ENCODE measurements around the gene ARHGAP44.

Gene ARHGAP44

GRCh38 chr17:12789481-12790248 lies at the start of gene ARHGAP44:
ARHGAP44 (plus strand) TSS chr17:12789498; CDS start chr17:12789839, 341 bp downstream.
- peak; percentile 74 for DNase-seq

GRCh38 chr17:12739500-12739899 lies 49.8 kb upstream of the ARHGAP44 start:
- no peak for DNase-seq

GRCh38 chr17:12743046-12743445 lies 46.3 kb upstream of the ARHGAP44 start:
- DNase-seq, result no peak

GRCh38 chr17:12744298-12744697 lies 45.0 kb upstream of the ARHGAP44 start:
- DNase-seq, result no peak

GRCh38 chr17:12744786-12745185 lies 44.5 kb upstream of the ARHGAP44 start:
- no peak for DNase-seq

- no peak for DNase-seq
Observed at GRCh38 chr17:12745486-12745885, 43.8 kb upstream of the ARHGAP44 start.

GRCh38 chr17:12756786-12757185 lies 32.5 kb upstream of the ARHGAP44 start:
- no peak for DNase-seq

- no peak for DNase-seq
Observed at GRCh38 chr17:12759090-12759489, 30.2 kb upstream of the ARHGAP44 start.

- no peak for DNase-seq
Observed at GRCh38 chr17:12765548-12765947, 23.8 kb upstream of the ARHGAP44 start.

GRCh38 chr17:12768255-12768654 lies 21.0 kb upstream of the ARHGAP44 start:
- no peak for DNase-seq

GRCh38 chr17:12769981-12770380 lies 19.3 kb upstream of the ARHGAP44 start:
- no peak for DNase-seq

GRCh38 chr17:12773153-12773552 lies 16.1 kb upstream of the ARHGAP44 start:
- DNase-seq, result no peak

- no peak for DNase-seq
Observed at GRCh38 chr17:12789075-12789480, 220 bp upstream of the ARHGAP44 start.

- DNase-seq, result no peak
Observed at GRCh38 chr17:12790249-12791106, 1.2 kb downstream of the ARHGAP44 start.

GRCh38 chr17:12794919-12795532 lies 5.7 kb downstream of the ARHGAP44 start:
- DNase-seq, result no peak

- DNase-seq, result no peak
Observed at GRCh38 chr17:12800855-12801365, 11.6 kb downstream of the ARHGAP44 start.

- DNase-seq, result no peak
Observed at GRCh38 chr17:12806630-12807029, 17.3 kb downstream of the ARHGAP44 start.

GRCh38 chr17:12808723-12809122 lies 19.4 kb downstream of the ARHGAP44 start:
- DNase-seq, result no peak

- no peak for DNase-seq
Observed at GRCh38 chr17:12812877-12813276, 23.6 kb downstream of the ARHGAP44 start.

GRCh38 chr17:12813664-12814063 lies 24.4 kb downstream of the ARHGAP44 start:
- DNase-seq, result no peak

GRCh38 chr17:12814718-12815117 lies 25.4 kb downstream of the ARHGAP44 start:
- no peak for DNase-seq

GRCh38 chr17:12815642-12816141 lies 26.4 kb downstream of the ARHGAP44 start:
- no peak for DNase-seq

GRCh38 chr17:12821376-12821940 lies 32.2 kb downstream of the ARHGAP44 start:
- DNase-seq, result no peak
